Stomach (tissue), 9 donors: ENCODE measurements around the gene FRMD4B. TPM values are rescaled to one million over a fixed set of nuclear protein-coding genes. Genes with fewer than 3 reads are reported as not detected.

Experiments used
- DNase-seq, 2 donors: peaks; one replicate each; pipeline versions ENCODE4 v3.0.0 to v3.0.0-alpha.2; 2013 to 2019
- H3K27ac ChIP-seq, 5 donors: fragments of 200-600 bp in 4 of 5; sonication (generic) in 4 of 5; one replicate each; pipeline ENCODE4 v1.5.1; 2013 to 2019; ENCODE audit warnings: mild to moderate bottlenecking in 1 of 5, moderate library complexity in 1 of 5
- H3K27me3 ChIP-seq, 3 donors: fragments of 200-600 bp; sonication (generic); one replicate each; pipeline ENCODE4 v1.5.1; 2017 to 2019; ENCODE audit warnings: mixed run types in 1 of 3
- H3K36me3 ChIP-seq, 4 donors: fragments of 200-600 bp; sonication (generic); 1 replicate in 3 of 4; 2 replicates in 1 of 4; pipeline ENCODE4 v1.5.1; 2016 to 2019
- H3K4me1 ChIP-seq, 4 donors: fragments of 200-600 bp; sonication (generic); one replicate each; pipeline ENCODE4 v1.5.1; 2016 to 2019
- H3K4me3 ChIP-seq, 4 donors: fragments of 200-600 bp; sonication (generic) in 3 of 4; one replicate each; pipeline ENCODE4 v1.5.1; 2016 to 2019; ENCODE audit warnings: mild to moderate bottlenecking in 1 of 4
- H3K9me3 ChIP-seq, 4 donors: fragments of 200-600 bp; sonication (generic); one replicate each; pipeline ENCODE4 v1.5.1; 2016 to 2019
- CTCF ChIP-seq, 7 experiments: fragments of 450-650 bp in 4 of 7; fragments of 200-600 bp in 3 of 7; sonication (generic) in 3 of 7; IDR thresholded peaks; one replicate each; pipeline ENCODE4 v1.5.1; 2016 to 2019; ENCODE audit warnings: antibody characterized with exemption in 7 of 7, control low read depth in 2 of 7, mild to moderate bottlenecking in 1 of 7
- EP300 ChIP-seq: sonication (generic); formaldehyde crosslinking; IDR thresholded peaks from one replicate; pipeline ENCODE4 v1.6.1; 2017; ENCODE audit warnings: antibody characterized with exemption
- POLR2A ChIP-seq, 4 donors: fragments of 450-650 bp; IDR thresholded peaks; one replicate each; pipeline ENCODE4 v1.6.1; 2016; ENCODE audit warnings: antibody characterized with exemption in 4 of 4, control low read depth in 2 of 4, mild to moderate bottlenecking in 1 of 4, moderate library complexity in 1 of 4
- POLR2AphosphoS5 ChIP-seq, 3 donors: sonication (generic); formaldehyde crosslinking; IDR thresholded peaks; one replicate each; pipeline ENCODE4 v1.6.1; 2016; ENCODE audit warnings: antibody characterized with exemption in 3 of 3
- whole genome bisulfite sequencing, 5 donors: extraction: QIAGEN DNeasy Blood & Tissue Kit in 3 of 5; methylation state at CpG; one replicate each; pipeline versions ENCODE4 v1.1.5 to v1.1.7; 2013 to 2018; 5-methylcytosine and 5-hydroxymethylcytosine counted together
- intact Hi-C: fragments of 100-400 bp; cut with DNase I; formaldehyde crosslinking; loops from one replicate; pipeline ENCODE4 v1.15.1; 2023; ENCODE audit warnings: low total_unique reads
- polyA plus RNA-seq, 3 donors: library from polyadenylated mRNA; stranded (reverse); fragments of 200-250 nt; gene quantifications; one replicate each; pipeline ENCODE4 v1.2.3, GENCODE V29; 2013
- total RNA-seq, 5 donors: library from RNA; depleted of rRNA; stranded (reverse); fragments of >200 nt; gene quantifications; one replicate each; pipeline versions ENCODE4 v1.1.0 to v1.2.3, GENCODE V29; 2014 to 2016
- donor health status: healthy with polysubstance abuse.
- donor health status: Bipolar disorder and iron deficiency.
- donor health status: healthy.

Gene FRMD4B
- total and polyA plus RNA-seq, 8 donors = 5.2 to 35.6 (median 21.0) TPM

GRCh38 chr3:69296995-69297394, 88.9 kb downstream of the FRMD4B start:
- intact Hi-C loops = no loop called here

GRCh38 chr3:69294014-69294766, 91.7 kb downstream of the FRMD4B start:
- Histone ChIP-seq H3K27ac (no peak overlapping the region), H3K9me3 (no peaks in the 10 kb centered on the region), H3K36me3 (no peaks in the 10 kb centered on the region), H3K4me3 (no peak overlapping the region), H3K4me1 (peaks cover 0 to 8% (median 0%) of the 10 kb centered on the region in 4 donors), H3K27me3 (no peaks in the 10 kb centered on the region)
- WGBS, 5 donors = 69 to 82% (median 76%) methylated on average over 4 of the region's 4 CpGs
- intact Hi-C loops = no loop called here
- TF ChIP-seq POLR2A (IDR thresholded peaks at IDR 0.05) (no peak), POLR2AphosphoS5 (IDR thresholded peaks at IDR 0.05) (no peak), CTCF (IDR thresholded peaks at IDR 0.05) (no peak), EP300 (no peak)
- DNase-seq = peak in 1 of 2 donors; percentile 61

More at GRCh38 chr3:69296995-69297394, 88.9 kb downstream of the FRMD4B start:
- H3K27ac ChIP-seq = no peak overlapping the region
- no peak for DNase-seq
- H3K36me3 ChIP-seq = no peaks in the 10 kb centered on the region
- peaks cover 0 to 8% (median 2%) of the 10 kb centered on the region in 4 donors for H3K4me1 ChIP-seq
- TF ChIP-seq CTCF (IDR thresholded peaks at IDR 0.05) (no peak), EP300 (no peak), POLR2AphosphoS5 (IDR thresholded peaks at IDR 0.05) (no peak), POLR2A (IDR thresholded peaks at IDR 0.05) (no peak)
- no peaks in the 10 kb centered on the region for H3K9me3 ChIP-seq
- no peak overlapping the region for H3K4me3 ChIP-seq
- WGBS, 5 donors = 86 to 89% (median 87%) methylated on average over 6 of the region's 6 CpGs
- no peaks in the 10 kb centered on the region for H3K27me3 ChIP-seq

GRCh38 chr3:69292959-69293574, 92.8 kb downstream of the FRMD4B start:
- no peak overlapping the region for H3K27ac ChIP-seq
- TF ChIP-seq CTCF (IDR thresholded peaks at IDR 0.05) (no peak), POLR2A (IDR thresholded peaks at IDR 0.05) (no peak), POLR2AphosphoS5 (IDR thresholded peaks at IDR 0.05) (no peak), EP300 (no peak)
- no peaks in the 10 kb centered on the region for H3K27me3 ChIP-seq
- DNase-seq = no peak
- 89 to 97% (median 95%) methylated on average over 7 of the region's 7 CpGs for WGBS, 5 donors
- intact Hi-C loops = no loop called here
- H3K36me3 ChIP-seq = no peaks in the 10 kb centered on the region
- H3K4me1 ChIP-seq = peaks cover 0 to 8% (median 0%) of the 10 kb centered on the region in 4 donors
- H3K4me3 ChIP-seq = no peak overlapping the region
- H3K9me3 ChIP-seq = no peaks in the 10 kb centered on the region

- Histone ChIP-seq H3K4me1 (peaks cover 0 to 8% (median 0%) of the 10 kb centered on the region in 4 donors), H3K27ac (no peak overlapping the region), H3K36me3 (no peaks in the 10 kb centered on the region), H3K4me3 (no peak overlapping the region), H3K27me3 (no peaks in the 10 kb centered on the region), H3K9me3 (no peaks in the 10 kb centered on the region)
- intact Hi-C loops = no loop called here
- WGBS, 5 donors = 75 to 86% (median 80%) methylated on average over 4 of the region's 4 CpGs
- DNase-seq = no peak
- TF ChIP-seq EP300 (no peak), POLR2AphosphoS5 (IDR thresholded peaks at IDR 0.05) (no peak), POLR2A (IDR thresholded peaks at IDR 0.05) (no peak), CTCF (IDR thresholded peaks at IDR 0.05) (no peak)
Measured at GRCh38 chr3:69292185-69292584, 93.7 kb downstream of the FRMD4B start.
